HCT116 (cell line): Measurements from ENCODE around the gene PDCD1LG2.

Source experiments
- EZH2phosphoT487 ChIP-seq: fragments of 200-600 bp; IDR thresholded peaks from 2 replicates; pipeline ENCODE4 v1.6.1; 2018; ENCODE audit warnings: antibody characterized with exemption, borderline replicate concordance
- TF ChIP-seq, protein P1 (sequence below), 3 experiments: fragments of 200-600 bp in 1 of 3; sonication (generic) in 1 of 3; IDR thresholded peaks in 2 of 3; conservative IDR thresholded peaks in 1 of 3; 2 replicates each; pipeline ENCODE4 v1.5.1; 2012 to 2017; ENCODE audit warnings: low read depth in 2 of 3, low read length in 2 of 3, antibody characterized with exemption in 1 of 3, borderline replicate concordance in 1 of 3, control low read depth in 1 of 3, mild to moderate bottlenecking in 1 of 3, mixed read lengths in 1 of 3, mixed run types in 1 of 3, moderate library complexity in 1 of 3; ENCODE audit not compliant: insufficient read depth in 1 of 3

DNA sequence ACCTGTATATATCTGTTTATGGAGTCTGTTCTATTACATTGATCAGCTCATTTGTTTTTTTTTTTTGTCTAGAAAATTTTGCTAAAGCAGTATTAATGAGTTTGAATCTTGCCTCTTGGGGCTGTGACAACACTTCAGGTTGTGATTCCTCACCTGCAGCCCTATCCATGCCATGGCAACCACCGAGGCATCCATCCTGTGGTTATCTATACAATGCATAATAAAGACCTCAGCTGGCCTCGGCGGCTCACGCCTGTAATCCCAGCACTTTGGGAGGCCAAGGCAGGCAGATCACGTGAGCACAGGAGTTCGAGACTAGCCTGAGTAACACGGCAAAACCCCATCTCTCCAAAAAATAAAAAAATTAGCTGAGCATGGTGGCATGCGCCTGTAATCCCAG is 28.1 kb upstream of the PDCD1LG2 start:
- TF ChIP-seq, protein P1, sequence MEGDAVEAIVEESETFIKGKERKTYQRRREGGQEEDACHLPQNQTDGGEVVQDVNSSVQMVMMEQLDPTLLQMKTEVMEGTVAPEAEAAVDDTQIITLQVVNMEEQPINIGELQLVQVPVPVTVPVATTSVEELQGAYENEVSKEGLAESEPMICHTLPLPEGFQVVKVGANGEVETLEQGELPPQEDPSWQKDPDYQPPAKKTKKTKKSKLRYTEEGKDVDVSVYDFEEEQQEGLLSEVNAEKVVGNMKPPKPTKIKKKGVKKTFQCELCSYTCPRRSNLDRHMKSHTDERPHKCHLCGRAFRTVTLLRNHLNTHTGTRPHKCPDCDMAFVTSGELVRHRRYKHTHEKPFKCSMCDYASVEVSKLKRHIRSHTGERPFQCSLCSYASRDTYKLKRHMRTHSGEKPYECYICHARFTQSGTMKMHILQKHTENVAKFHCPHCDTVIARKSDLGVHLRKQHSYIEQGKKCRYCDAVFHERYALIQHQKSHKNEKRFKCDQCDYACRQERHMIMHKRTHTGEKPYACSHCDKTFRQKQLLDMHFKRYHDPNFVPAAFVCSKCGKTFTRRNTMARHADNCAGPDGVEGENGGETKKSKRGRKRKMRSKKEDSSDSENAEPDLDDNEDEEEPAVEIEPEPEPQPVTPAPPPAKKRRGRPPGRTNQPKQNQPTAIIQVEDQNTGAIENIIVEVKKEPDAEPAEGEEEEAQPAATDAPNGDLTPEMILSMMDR (IDR thresholded peaks at IDR 0.05 in 2 of 3, conservative IDR thresholded peaks at IDR 0.05 in 1 of 3; ENCODE audit: borderline replicate concordance in 1 of 3, insufficient read depth in 1 of 3, low read depth in 2 of 3, low read length in 2 of 3): no peak
- TF ChIP-seq EZH2phosphoT487: no peak
